ENCODE results near the gene CAPZA1. TPM values are rescaled to one million over a fixed set of nuclear protein-coding genes. Genes with fewer than 3 reads are reported as not detected.

The CAPZA1 gene
- total and polyA plus RNA-seq, 4 donors: 28.6 to 74.8 (median 48.9) TPM

DNA sequence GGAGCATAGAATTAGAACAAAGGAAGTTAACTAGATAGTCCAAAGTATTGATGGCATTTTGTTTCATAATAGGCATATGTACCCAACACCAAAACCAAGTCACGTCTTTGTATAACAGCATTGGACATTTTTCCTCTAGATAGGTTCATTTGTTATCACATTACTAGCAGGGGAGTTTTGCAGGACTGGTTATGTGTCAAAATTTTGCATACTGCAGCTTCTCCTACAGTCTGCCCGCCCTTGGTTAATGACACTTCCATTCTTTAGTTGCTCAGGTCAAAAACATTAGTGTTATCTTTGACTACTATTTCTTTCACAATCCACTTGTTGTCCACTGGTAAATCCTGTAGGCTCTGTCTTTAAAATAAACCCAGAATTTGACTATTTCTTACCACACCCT, 8.9 kb downstream of the CAPZA1 start:
- 83% methylated on average over 2 of the region's 2 CpGs for WGBS
- no peaks in the 10 kb centered on the region for H3K9me3 ChIP-seq (ENCODE audit: control insufficient read depth in 4 of 4, low read length in 3 of 4)

DNA sequence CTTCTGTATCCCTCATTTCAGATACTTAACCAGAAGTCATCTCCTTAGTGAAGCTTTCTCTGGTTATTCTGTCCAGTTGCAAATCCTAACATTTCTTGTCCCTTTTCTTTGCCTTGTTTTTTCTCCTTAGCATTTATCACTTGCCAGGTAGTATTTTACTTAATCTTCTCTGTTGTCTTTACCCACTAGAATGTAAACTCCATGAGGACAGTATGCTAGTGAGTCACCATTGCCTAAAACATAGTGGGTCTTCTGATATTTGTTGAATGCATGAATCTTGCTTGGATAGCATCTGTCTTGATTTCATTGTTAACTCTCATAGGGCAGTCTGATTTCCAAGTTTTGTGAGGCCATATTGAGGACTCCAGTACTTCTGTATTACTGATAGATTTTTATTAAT, 9.6 kb downstream of the CAPZA1 start:
- H3K36me3 ChIP-seq (ENCODE audit: control insufficient read depth in 4 of 4, insufficient read depth in 3 of 4, low read depth in 1 of 4, low read length in 3 of 4): no peaks in the 10 kb centered on the region
- H3K27me3 ChIP-seq (ENCODE audit: control insufficient read depth in 4 of 4, insufficient read depth in 4 of 4, low read length in 3 of 4): no peaks in the 10 kb centered on the region
- DNase-seq (ENCODE audit: low spot score): no peak
- H3K4me3 ChIP-seq (ENCODE audit: low read depth in 1 of 3, low read length in 3 of 3): no peak overlapping the region
- no peak overlapping the region for H3K9ac ChIP-seq (ENCODE audit: low read depth in 1 of 2, low read length in 2 of 2)
- no peak overlapping the region for H3K27ac ChIP-seq (ENCODE audit: low read depth in 1 of 2, low read length in 2 of 2)
- TF ChIP-seq, protein P1, sequence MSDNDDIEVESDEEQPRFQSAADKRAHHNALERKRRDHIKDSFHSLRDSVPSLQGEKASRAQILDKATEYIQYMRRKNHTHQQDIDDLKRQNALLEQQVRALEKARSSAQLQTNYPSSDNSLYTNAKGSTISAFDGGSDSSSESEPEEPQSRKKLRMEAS (IDR thresholded peaks at IDR 0.05): no peak
- no peak for TF ChIP-seq FOXA1 (IDR thresholded peaks at IDR 0.05)
- TF ChIP-seq GABPA (IDR thresholded peaks at IDR 0.05 in 1 of 2, conservative IDR thresholded peaks at IDR 0.05 in 1 of 2): no peak
- TF ChIP-seq RAD21 (IDR thresholded peaks at IDR 0.05): no peak
- TF ChIP-seq, protein P2, sequence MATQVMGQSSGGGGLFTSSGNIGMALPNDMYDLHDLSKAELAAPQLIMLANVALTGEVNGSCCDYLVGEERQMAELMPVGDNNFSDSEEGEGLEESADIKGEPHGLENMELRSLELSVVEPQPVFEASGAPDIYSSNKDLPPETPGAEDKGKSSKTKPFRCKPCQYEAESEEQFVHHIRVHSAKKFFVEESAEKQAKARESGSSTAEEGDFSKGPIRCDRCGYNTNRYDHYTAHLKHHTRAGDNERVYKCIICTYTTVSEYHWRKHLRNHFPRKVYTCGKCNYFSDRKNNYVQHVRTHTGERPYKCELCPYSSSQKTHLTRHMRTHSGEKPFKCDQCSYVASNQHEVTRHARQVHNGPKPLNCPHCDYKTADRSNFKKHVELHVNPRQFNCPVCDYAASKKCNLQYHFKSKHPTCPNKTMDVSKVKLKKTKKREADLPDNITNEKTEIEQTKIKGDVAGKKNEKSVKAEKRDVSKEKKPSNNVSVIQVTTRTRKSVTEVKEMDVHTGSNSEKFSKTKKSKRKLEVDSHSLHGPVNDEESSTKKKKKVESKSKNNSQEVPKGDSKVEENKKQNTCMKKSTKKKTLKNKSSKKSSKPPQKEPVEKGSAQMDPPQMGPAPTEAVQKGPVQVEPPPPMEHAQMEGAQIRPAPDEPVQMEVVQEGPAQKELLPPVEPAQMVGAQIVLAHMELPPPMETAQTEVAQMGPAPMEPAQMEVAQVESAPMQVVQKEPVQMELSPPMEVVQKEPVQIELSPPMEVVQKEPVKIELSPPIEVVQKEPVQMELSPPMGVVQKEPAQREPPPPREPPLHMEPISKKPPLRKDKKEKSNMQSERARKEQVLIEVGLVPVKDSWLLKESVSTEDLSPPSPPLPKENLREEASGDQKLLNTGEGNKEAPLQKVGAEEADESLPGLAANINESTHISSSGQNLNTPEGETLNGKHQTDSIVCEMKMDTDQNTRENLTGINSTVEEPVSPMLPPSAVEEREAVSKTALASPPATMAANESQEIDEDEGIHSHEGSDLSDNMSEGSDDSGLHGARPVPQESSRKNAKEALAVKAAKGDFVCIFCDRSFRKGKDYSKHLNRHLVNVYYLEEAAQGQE (IDR thresholded peaks at IDR 0.05): no peak
- TF ChIP-seq, protein P3, sequence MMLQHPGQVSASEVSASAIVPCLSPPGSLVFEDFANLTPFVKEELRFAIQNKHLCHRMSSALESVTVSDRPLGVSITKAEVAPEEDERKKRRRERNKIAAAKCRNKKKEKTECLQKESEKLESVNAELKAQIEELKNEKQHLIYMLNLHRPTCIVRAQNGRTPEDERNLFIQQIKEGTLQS (IDR thresholded peaks at IDR 0.05): no peak
- TF ChIP-seq RXRA (IDR thresholded peaks at IDR 0.05): no peak
- H3K9me3 ChIP-seq (ENCODE audit: control insufficient read depth in 4 of 4, low read length in 3 of 4): no peaks in the 10 kb centered on the region
- peaks cover 0 to 6% (median 0%) of the 10 kb centered on the region in 4 donors for H3K4me1 ChIP-seq (ENCODE audit: control insufficient read depth in 4 of 4, insufficient read depth in 4 of 4, low read length in 3 of 4)

More for the DNA sequence above, 8.9 kb downstream of the CAPZA1 start:
- Histone ChIP-seq H3K27me3 (ENCODE audit: control insufficient read depth in 4 of 4, insufficient read depth in 4 of 4, low read length in 3 of 4) (no peaks in the 10 kb centered on the region), H3K9ac (ENCODE audit: low read depth in 1 of 2, low read length in 2 of 2) (no peak overlapping the region), H3K4me3 (ENCODE audit: low read depth in 1 of 3, low read length in 3 of 3) (no peak overlapping the region), H3K27ac (ENCODE audit: low read depth in 1 of 2, low read length in 2 of 2) (no peak overlapping the region), H3K36me3 (ENCODE audit: control insufficient read depth in 4 of 4, insufficient read depth in 3 of 4, low read depth in 1 of 4, low read length in 3 of 4) (no peaks in the 10 kb centered on the region), H3K4me1 (ENCODE audit: control insufficient read depth in 4 of 4, insufficient read depth in 4 of 4, low read length in 3 of 4) (peaks cover 0 to 6% (median 0%) of the 10 kb centered on the region in 4 donors)
- no peak for TF ChIP-seq HNF4A (conservative IDR thresholded peaks at IDR 0.05)
- TF ChIP-seq, protein P4, sequence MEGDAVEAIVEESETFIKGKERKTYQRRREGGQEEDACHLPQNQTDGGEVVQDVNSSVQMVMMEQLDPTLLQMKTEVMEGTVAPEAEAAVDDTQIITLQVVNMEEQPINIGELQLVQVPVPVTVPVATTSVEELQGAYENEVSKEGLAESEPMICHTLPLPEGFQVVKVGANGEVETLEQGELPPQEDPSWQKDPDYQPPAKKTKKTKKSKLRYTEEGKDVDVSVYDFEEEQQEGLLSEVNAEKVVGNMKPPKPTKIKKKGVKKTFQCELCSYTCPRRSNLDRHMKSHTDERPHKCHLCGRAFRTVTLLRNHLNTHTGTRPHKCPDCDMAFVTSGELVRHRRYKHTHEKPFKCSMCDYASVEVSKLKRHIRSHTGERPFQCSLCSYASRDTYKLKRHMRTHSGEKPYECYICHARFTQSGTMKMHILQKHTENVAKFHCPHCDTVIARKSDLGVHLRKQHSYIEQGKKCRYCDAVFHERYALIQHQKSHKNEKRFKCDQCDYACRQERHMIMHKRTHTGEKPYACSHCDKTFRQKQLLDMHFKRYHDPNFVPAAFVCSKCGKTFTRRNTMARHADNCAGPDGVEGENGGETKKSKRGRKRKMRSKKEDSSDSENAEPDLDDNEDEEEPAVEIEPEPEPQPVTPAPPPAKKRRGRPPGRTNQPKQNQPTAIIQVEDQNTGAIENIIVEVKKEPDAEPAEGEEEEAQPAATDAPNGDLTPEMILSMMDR (IDR thresholded peaks at IDR 0.05; ENCODE audit: low read depth, low read length, missing input control): no peak
- no peak for TF ChIP-seq RAD21 (IDR thresholded peaks at IDR 0.05)
- no peak for TF ChIP-seq HNF4G (IDR thresholded peaks at IDR 0.05)
- TF ChIP-seq, protein P5, sequence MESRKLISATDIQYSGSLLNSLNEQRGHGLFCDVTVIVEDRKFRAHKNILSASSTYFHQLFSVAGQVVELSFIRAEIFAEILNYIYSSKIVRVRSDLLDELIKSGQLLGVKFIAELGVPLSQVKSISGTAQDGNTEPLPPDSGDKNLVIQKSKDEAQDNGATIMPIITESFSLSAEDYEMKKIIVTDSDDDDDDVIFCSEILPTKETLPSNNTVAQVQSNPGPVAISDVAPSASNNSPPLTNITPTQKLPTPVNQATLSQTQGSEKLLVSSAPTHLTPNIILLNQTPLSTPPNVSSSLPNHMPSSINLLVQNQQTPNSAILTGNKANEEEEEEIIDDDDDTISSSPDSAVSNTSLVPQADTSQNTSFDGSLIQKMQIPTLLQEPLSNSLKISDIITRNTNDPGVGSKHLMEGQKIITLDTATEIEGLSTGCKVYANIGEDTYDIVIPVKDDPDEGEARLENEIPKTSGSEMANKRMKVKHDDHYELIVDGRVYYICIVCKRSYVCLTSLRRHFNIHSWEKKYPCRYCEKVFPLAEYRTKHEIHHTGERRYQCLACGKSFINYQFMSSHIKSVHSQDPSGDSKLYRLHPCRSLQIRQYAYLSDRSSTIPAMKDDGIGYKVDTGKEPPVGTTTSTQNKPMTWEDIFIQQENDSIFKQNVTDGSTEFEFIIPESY (IDR thresholded peaks at IDR 0.05): no peak
- no peak for TF ChIP-seq NR2F2 (IDR thresholded peaks at IDR 0.05)
- no peak for TF ChIP-seq EGR1 (IDR thresholded peaks at IDR 0.05; ENCODE audit: low read depth in 2 of 2)
- TF ChIP-seq, protein P2 (IDR thresholded peaks at IDR 0.05): no peak
- no peak for TF ChIP-seq SP1 (IDR thresholded peaks at IDR 0.05)
- TF ChIP-seq RXRA (IDR thresholded peaks at IDR 0.05): no peak
- TF ChIP-seq FOXA1 (IDR thresholded peaks at IDR 0.05): no peak
- DNase-seq (ENCODE audit: low spot score): no peak
